ENCODE data around the gene ZMIZ1. TPM values are rescaled to one million over a fixed set of nuclear protein-coding genes. Genes with fewer than 3 reads are reported as not detected.
A peak's percentile ranks its signal among the peaks of the same experiment; 100 is the strongest.

The ZMIZ1 gene
- total RNA-seq, 6 donors from 2014 or later: 51.0 to 99.2 (median 91.8) TPM

DNA sequence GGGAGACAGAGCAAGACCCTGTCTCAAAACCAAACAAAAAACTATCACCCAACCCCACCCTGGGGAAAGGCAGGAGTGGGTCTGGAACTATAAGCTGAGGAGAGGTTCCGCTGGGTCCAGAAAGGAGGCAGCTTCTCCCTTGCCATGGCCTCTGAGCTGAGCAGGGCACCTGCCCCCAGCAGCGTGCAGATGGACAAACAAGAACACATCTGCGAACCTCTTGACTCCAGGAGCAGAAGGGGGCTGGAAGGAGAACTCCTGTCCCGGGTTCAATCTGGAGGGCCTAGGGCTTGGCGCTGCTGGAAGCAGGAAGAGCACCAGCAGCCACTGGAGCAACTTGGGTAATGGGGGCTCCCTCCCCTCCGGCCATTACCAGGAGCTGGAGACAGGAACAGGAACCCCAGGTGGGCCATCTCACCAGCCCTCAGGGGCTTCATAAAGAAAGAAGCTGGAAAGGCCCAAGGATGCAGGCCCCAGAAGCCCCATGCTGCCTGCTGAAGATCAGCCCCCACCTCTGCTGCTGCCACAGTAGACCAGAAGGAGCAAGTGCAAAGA is 259.5 kb downstream of the ZMIZ1 start:
- peaks cover 0 to 7% (median 0%) of the 10 kb centered on the region in 4 donors for H3K4me1 ChIP-seq
- H3K36me3 ChIP-seq: no peaks in the 10 kb centered on the region
- no peak overlapping the region for H3K27ac ChIP-seq
- no peaks in the 10 kb centered on the region for H3K9me3 ChIP-seq
- ATAC-seq (ENCODE audit: low FRiP score in 2 of 2) (no peak), DNase-seq (no peak)
- H3K4me3 ChIP-seq: no peak overlapping the region
- WGBS, 2 donors: 63 to 97% methylated on average over 3 to 6 of the region's 6 CpGs
- H3K27me3 ChIP-seq: no peaks in the 10 kb centered on the region
- TF ChIP-seq, protein P1, sequence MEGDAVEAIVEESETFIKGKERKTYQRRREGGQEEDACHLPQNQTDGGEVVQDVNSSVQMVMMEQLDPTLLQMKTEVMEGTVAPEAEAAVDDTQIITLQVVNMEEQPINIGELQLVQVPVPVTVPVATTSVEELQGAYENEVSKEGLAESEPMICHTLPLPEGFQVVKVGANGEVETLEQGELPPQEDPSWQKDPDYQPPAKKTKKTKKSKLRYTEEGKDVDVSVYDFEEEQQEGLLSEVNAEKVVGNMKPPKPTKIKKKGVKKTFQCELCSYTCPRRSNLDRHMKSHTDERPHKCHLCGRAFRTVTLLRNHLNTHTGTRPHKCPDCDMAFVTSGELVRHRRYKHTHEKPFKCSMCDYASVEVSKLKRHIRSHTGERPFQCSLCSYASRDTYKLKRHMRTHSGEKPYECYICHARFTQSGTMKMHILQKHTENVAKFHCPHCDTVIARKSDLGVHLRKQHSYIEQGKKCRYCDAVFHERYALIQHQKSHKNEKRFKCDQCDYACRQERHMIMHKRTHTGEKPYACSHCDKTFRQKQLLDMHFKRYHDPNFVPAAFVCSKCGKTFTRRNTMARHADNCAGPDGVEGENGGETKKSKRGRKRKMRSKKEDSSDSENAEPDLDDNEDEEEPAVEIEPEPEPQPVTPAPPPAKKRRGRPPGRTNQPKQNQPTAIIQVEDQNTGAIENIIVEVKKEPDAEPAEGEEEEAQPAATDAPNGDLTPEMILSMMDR (IDR thresholded peaks at IDR 0.05): no peak
- TF ChIP-seq POLR2AphosphoS5 (IDR thresholded peaks at IDR 0.05) (no peak), EP300 (IDR thresholded peaks at IDR 0.05) (no peak), POLR2A (IDR thresholded peaks at IDR 0.05) (no peak)

DNA sequence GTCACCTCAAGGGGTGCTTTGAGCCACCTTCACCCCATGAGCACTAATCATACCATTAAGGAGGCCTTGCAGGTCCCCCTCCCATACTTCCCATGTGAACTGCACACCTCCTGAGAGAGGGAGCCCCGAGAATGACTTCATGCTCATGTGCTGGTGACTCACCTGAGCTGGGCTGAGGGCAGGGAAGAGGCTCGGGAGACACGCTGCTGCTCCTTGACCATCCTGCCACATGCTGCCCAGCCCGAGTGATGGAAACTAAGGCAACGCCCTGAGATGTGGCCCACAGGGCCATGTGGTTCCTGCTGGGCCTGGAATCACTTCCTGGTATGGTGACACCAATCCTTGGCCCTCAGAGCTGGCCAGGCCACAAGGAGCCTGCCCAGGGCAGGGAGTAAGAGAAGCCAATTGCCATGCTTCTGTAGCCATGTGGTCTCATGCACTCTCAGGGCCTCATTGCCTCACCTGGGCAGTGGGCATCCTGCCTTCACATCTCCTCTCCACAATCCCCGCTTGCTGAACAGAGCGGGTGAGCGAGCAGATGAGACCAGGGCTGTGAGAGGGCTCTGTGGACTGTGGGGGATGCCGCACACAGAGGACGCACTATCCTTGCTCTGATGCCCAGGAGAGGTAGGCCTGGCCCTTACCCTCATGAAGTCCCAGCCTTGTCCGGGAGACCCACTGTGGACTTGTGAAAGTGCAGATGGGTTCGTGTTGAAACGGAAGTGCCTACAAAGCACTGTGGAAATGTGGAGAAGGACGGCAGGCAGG is 260.2 kb downstream of the ZMIZ1 start:
- no peak for DNase-seq
- H3K4me3 ChIP-seq: no peak overlapping the region
- 88 to 93% methylated on average over 11 to 12 of the region's 14 CpGs for WGBS, 2 donors
- H3K27ac ChIP-seq: no peak overlapping the region
- no peaks in the 10 kb centered on the region for H3K27me3 ChIP-seq
- no peaks in the 10 kb centered on the region for H3K4me1 ChIP-seq
- TF ChIP-seq EP300 (IDR thresholded peaks at IDR 0.05) (no peak), POLR2AphosphoS5 (IDR thresholded peaks at IDR 0.05) (no peak), POLR2A (IDR thresholded peaks at IDR 0.05) (no peak)
- TF ChIP-seq, protein P1 (IDR thresholded peaks at IDR 0.05): no peak
- no peaks in the 10 kb centered on the region for H3K36me3 ChIP-seq
- ATAC-seq (ENCODE audit: low FRiP score in 2 of 2): peak in 1 of 2 donors; percentile 5
- no peaks in the 10 kb centered on the region for H3K9me3 ChIP-seq

DNA sequence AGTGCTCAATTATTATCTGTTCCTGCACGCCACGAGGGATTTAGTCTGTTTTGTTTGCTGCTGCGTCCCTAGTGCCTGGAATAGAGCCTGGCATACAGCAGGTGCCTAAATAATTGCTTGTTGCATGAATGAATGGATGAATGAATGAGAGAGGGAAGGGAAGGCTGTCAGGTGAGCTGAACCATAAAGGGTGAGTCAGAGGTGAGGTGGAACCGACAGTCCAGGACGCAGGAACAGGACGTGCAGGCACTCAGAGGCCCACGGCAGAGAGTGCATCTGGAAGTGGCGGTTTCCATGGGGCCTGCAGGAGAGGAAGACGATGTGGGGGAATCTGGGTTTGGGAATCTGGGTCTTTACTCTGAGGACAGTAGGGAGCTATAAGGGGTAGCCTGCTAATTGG is 260.8 kb downstream of the ZMIZ1 start:
- Histone ChIP-seq H3K4me1 (no peaks in the 10 kb centered on the region), H3K27ac (no peak overlapping the region), H3K36me3 (no peaks in the 10 kb centered on the region), H3K9me3 (no peaks in the 10 kb centered on the region), H3K4me3 (no peak overlapping the region), H3K27me3 (no peaks in the 10 kb centered on the region)
- WGBS, 2 donors: 88 to 90% methylated on average over 9 of the region's 9 CpGs
- ATAC-seq (ENCODE audit: low FRiP score in 2 of 2) (no peak), DNase-seq (no peak)
- no peak for TF ChIP-seq EP300 (IDR thresholded peaks at IDR 0.05)
- TF ChIP-seq POLR2A (IDR thresholded peaks at IDR 0.05): no peak
- no peak for TF ChIP-seq POLR2AphosphoS5 (IDR thresholded peaks at IDR 0.05)
- TF ChIP-seq, protein P1 (IDR thresholded peaks at IDR 0.05): no peak

DNA sequence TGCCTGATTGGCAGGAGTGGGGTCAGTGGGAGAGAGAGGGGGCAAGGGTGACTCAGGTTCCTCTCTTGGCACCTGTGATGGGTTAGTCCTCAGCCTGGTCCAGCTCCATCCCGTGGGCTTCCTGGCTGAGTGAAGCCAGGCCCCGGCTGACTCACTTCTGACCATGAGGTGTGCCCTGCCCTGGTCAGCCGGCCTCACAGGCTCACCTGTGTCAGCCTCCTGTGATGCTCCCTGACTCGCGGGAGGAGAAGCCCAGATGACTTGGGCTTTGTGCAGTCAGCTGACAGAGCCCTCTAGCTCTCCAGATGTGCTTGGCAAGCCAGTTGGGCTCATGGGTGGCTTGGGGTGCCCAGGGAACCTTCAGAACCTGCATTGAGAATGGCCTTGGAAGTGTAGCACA is 262.5 kb downstream of the ZMIZ1 start:
- DNase-seq (no peak), ATAC-seq (ENCODE audit: low FRiP score in 2 of 2) (no peak)
- H3K9me3 ChIP-seq: no peaks in the 10 kb centered on the region
- H3K4me3 ChIP-seq: no peak overlapping the region
- no peaks in the 10 kb centered on the region for H3K27me3 ChIP-seq
- no peaks in the 10 kb centered on the region for H3K36me3 ChIP-seq
- H3K4me1 ChIP-seq: no peaks in the 10 kb centered on the region
- TF ChIP-seq, protein P1 (IDR thresholded peaks at IDR 0.05): no peak
- TF ChIP-seq POLR2A (IDR thresholded peaks at IDR 0.05) (no peak), POLR2AphosphoS5 (IDR thresholded peaks at IDR 0.05) (no peak), EP300 (IDR thresholded peaks at IDR 0.05) (no peak)
- no peak overlapping the region for H3K27ac ChIP-seq
- 82 to 98% methylated on average over 5 of the region's 5 CpGs for WGBS, 2 donors
